GM12892 (cell line): ENCODE results near the gene TMEM214.

ENCODE experiments used
- POLR2A ChIP-seq: IDR thresholded peaks from 2 replicates; pipeline ENCODE4 v1.6.1; 2011; ENCODE audit warnings: low read depth, low read length, control low read depth
- POLR2AphosphoS5 ChIP-seq: IDR thresholded peaks from 2 replicates; pipeline ENCODE4 v1.6.1; 2011; ENCODE audit warnings: low read depth, low read length, control low read depth
- TAF1 ChIP-seq: IDR thresholded peaks from 2 replicates; pipeline ENCODE4 v1.6.1; 2011; ENCODE audit warnings: low read depth, mild to moderate bottlenecking, control low read depth, low read length, borderline replicate concordance

DNA sequence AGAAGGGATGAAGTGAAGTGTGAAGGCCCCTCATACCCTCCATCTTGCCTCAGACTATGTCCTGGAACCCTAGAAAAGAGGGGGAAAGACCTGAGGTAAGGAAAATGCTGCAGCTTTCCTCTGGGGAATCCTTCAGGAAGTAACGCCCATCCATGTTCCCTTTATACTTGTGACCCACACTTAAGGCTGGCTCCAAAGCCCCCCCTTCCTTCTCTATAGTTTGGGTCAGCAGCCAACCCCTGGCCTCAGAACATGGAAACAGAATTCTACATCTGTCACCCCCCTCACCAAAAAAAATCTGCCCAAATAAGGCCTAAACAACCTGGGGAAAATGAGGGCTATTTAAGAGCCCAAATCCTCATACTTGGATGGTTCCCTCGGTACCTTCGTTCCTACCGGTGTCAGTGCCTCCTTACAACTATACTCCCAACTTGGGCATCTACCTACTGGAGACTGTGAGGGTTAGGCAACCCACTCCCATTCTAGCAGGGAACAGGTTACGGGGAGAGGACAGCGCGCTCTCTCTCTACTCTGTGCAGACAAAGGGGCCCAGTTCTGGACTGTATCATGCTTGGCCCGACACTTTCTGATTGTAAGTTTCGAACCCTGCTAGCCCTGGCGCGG lies 38.0 kb downstream of the TMEM214 start:
- TF ChIP-seq POLR2A (no peak), POLR2AphosphoS5 (no peak), TAF1 (no peak)
